ENCODE measurements around the gene STK10. TPM values are rescaled to one million over a fixed set of nuclear protein-coding genes. Genes with fewer than 3 reads are reported as not detected.
A peak's percentile ranks its signal among the peaks of the same experiment; 100 is the strongest.

Gene STK10
- total RNA-seq, 2 donors from 2014 or later = 16.1 to 23.2 TPM

- no peak for DNase-seq
- H3K9me3 ChIP-seq = no peaks in the 10 kb centered on the region
- peak overlapping the region in 1 of 2 donors; percentile 4 for H3K9ac ChIP-seq (ENCODE audit: low read depth in 2 of 2, low read length in 2 of 2)
- no peaks in the 10 kb centered on the region for H3K36me3 ChIP-seq
- intact Hi-C loops (cut with DNase I) = no loop called here
- H3K27me3 ChIP-seq = no peaks in the 10 kb centered on the region
- H3K4me3 ChIP-seq = no peak overlapping the region
- TF ChIP-seq, protein P1, sequence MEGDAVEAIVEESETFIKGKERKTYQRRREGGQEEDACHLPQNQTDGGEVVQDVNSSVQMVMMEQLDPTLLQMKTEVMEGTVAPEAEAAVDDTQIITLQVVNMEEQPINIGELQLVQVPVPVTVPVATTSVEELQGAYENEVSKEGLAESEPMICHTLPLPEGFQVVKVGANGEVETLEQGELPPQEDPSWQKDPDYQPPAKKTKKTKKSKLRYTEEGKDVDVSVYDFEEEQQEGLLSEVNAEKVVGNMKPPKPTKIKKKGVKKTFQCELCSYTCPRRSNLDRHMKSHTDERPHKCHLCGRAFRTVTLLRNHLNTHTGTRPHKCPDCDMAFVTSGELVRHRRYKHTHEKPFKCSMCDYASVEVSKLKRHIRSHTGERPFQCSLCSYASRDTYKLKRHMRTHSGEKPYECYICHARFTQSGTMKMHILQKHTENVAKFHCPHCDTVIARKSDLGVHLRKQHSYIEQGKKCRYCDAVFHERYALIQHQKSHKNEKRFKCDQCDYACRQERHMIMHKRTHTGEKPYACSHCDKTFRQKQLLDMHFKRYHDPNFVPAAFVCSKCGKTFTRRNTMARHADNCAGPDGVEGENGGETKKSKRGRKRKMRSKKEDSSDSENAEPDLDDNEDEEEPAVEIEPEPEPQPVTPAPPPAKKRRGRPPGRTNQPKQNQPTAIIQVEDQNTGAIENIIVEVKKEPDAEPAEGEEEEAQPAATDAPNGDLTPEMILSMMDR (IDR thresholded peaks at IDR 0.05) = no peak
- no peaks in the 10 kb centered on the region for H3K4me1 ChIP-seq
- peak overlapping the region; percentile 53 for H3K27ac ChIP-seq
Observed at GRCh38 chr5:172144931-172145869, 42.8 kb downstream of the STK10 start.

GRCh38 chr5:172144291-172144815 is 43.7 kb downstream of the STK10 start:
- TF ChIP-seq, protein P1 (IDR thresholded peaks at IDR 0.05) = no peak
- H3K36me3 ChIP-seq = no peaks in the 10 kb centered on the region
- H3K4me1 ChIP-seq = no peaks in the 10 kb centered on the region
- peak; percentile 35 for DNase-seq
- intact Hi-C loops (cut with DNase I) = no loop called here
- H3K27me3 ChIP-seq = no peaks in the 10 kb centered on the region
- peak overlapping the region in 1 of 2 donors; percentile 4 for H3K9ac ChIP-seq (ENCODE audit: low read depth in 2 of 2, low read length in 2 of 2)
- H3K4me3 ChIP-seq = no peak overlapping the region
- peak overlapping the region; percentile 53 for H3K27ac ChIP-seq
- H3K9me3 ChIP-seq = no peaks in the 10 kb centered on the region

DNA sequence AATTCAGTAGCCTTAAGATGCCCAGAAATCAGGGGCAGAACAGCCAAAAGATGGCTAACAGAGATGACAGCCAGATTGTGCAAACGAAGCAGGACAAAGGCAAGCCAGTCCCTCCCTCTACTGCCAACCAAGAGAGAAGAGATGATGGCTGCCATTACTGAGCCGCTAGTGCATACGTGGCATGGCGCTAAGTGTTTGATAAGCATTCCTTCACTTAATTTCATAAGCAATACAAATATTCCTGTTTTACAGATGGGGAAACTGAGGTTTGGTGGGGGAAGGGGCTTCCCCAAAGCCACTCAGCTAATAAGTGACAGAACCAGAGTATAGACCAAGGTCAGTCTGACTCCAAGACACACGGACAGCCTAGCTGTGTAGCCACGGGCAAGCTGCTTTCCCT is 44.1 kb downstream of the STK10 start:
- Histone ChIP-seq H3K4me3 (no peak overlapping the region), H3K36me3 (no peaks in the 10 kb centered on the region), H3K9ac (ENCODE audit: low read depth in 2 of 2, low read length in 2 of 2) (no peak overlapping the region), H3K27ac (peak overlapping the region; percentile 53), H3K9me3 (no peaks in the 10 kb centered on the region), H3K27me3 (no peaks in the 10 kb centered on the region), H3K4me1 (no peaks in the 10 kb centered on the region)
- TF ChIP-seq, protein P1 (IDR thresholded peaks at IDR 0.05) = no peak
- no peak for DNase-seq
- intact Hi-C loops (cut with DNase I) = no loop called here

GRCh38 chr5:172142709-172143215 is 45.3 kb downstream of the STK10 start:
- H3K4me1 ChIP-seq = no peaks in the 10 kb centered on the region
- no peaks in the 10 kb centered on the region for H3K36me3 ChIP-seq
- no peaks in the 10 kb centered on the region for H3K27me3 ChIP-seq
- H3K9me3 ChIP-seq = no peaks in the 10 kb centered on the region
- H3K9ac ChIP-seq (ENCODE audit: low read depth in 2 of 2, low read length in 2 of 2) = no peak overlapping the region
- peak; percentile 37 for DNase-seq
- TF ChIP-seq, protein P1 (IDR thresholded peaks at IDR 0.05) = no peak
- H3K4me3 ChIP-seq = no peak overlapping the region
- H3K27ac ChIP-seq = no peak overlapping the region
- intact Hi-C loops (cut with DNase I) = no loop called here

DNA sequence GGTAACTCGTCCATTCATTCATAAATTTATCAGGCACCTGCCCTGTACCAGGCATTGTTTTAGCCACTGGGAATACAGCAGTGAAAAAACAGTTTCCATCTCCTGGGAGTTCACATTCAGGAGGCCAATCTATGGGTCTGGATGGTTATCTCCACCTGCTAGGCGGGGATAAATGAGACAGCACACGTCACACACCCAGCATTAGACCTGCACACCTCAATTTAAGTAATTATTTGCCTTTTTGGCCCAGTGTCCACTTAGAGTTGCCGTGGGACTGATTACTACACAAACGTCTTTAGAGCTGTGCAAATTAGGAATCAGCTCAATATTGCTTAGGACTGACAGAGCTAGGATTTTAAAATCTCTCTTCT is 46.1 kb downstream of the STK10 start:
- no peak overlapping the region for H3K9ac ChIP-seq (ENCODE audit: low read depth in 2 of 2, low read length in 2 of 2)
- intact Hi-C loops (cut with DNase I) = no loop called here
- no peak overlapping the region for H3K4me3 ChIP-seq
- H3K27me3 ChIP-seq = no peaks in the 10 kb centered on the region
- H3K27ac ChIP-seq = no peak overlapping the region
- DNase-seq = no peak
- no peaks in the 10 kb centered on the region for H3K36me3 ChIP-seq
- no peaks in the 10 kb centered on the region for H3K9me3 ChIP-seq
- TF ChIP-seq, protein P1 (IDR thresholded peaks at IDR 0.05) = no peak
- H3K4me1 ChIP-seq = no peaks in the 10 kb centered on the region

Data from colonic mucosa (tissue), 4 donors.